GM10847 (cell line): ENCODE results near the gene C1QTNF2.

Source experiments
- POLR2A ChIP-seq: IDR thresholded peaks from 2 replicates; pipeline ENCODE4 v1.6.1; 2011; ENCODE audit not compliant: insufficient read length; ENCODE audit errors: extremely low read depth

C1QTNF2 gene

GRCh38 chr5:160330212-160330611, 40.2 kb downstream of the C1QTNF2 start:
- TF ChIP-seq POLR2A, result no peak

GRCh38 chr5:160327818-160328217, 42.6 kb downstream of the C1QTNF2 start:
- TF ChIP-seq POLR2A, result no peak

DNA sequence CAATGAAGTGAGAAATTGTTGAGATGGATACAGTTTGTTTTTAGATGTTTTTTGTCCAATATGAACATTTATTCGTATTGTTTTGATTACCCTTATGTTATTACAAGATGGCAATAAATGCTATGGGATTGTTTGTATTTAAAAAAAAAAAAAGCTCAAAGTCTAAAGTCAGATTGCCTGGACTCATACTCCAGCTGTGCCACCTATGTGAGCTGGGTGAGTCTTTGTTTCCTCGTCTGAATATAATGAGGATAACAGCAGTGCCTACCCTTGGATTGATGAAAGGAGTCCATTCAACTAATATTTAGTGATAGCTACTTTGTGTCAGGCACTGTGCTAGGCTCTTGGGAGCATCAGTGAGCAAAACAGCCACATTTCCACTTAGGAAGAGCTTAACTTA, 43.4 kb downstream of the C1QTNF2 start:
- no peak for TF ChIP-seq POLR2A

DNA sequence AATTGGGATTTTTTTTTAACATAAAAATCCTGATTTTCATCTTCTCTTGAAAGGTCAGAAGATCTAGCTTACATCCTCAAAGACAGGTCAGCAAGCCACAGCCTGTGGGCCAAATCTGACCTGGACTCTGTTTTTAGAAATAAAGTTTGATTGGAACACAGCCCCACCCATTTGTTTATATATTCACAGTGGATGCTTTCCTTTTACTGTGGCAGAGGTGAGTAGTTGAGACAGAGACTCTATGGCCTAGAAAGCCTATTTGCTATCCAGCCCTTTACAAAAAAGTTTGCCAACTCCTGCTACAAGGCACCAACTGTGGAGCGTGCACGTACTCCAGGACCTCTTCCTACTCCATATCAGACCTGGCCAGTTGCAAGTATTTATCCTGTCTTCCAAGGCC, 44.7 kb downstream of the C1QTNF2 start:
- TF ChIP-seq POLR2A, result no peak

- TF ChIP-seq POLR2A, result no peak
Observed at GRCh38 chr5:160324886-160325285, 45.5 kb downstream of the C1QTNF2 start.

DNA sequence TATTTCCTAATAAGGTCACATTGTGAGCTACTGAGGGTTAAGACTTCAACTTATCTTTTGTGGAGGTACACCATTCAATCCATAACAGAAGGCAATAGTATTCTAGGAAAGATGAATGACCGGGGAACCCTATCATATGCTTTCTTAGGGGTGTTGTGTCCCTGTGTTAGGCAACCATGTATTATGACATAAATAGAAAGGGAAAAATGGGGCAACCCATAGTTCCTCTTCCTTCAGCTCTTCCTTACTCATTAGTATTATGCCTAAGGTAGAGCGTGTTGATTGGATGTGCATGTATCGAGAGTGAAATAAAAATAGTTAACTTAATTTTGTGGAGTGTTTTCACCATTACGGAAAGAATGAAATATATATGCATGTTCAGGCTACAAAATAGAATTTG, 52.0 kb downstream of the C1QTNF2 start:
- TF ChIP-seq POLR2A, result no peak

DNA sequence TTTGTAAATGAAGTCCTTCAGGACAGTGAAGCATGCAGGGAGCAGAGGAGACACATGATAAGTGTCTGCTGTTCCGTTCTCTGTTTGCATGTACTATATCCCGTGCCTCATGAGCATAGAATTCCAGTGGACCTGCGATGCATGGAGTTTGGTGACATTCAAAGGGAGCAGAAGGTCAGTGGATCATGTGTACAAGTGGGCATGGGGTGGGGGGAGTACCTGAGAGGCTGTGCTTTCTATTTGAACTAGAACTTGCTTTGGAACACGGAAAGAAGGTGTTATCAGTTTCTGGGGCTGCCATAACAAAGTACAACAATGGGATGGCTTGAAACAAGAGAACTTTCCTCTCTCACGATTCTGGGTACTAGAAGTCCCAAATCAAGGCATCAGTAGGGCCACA, 53.0 kb downstream of the C1QTNF2 start:
- TF ChIP-seq POLR2A, result no peak

DNA sequence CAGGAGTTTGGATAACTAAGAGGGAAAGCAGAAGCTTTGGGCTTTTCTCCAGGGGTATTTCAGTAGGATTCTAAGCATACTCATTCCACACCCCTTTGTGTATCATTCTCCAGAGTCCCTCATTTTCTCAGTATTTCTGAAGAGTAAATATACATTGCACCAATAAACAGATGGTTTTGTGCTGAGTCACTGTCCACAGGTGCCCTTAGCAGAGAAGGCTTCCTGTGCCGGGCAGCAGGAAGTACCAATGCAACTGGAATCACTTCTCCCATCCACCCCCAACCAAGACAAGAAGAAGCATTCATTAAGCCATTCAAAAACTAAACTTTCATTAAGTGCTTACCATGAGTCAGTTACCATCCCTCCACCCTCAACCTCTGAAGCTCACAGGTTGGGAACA, 54.5 kb downstream of the C1QTNF2 start:
- no peak for TF ChIP-seq POLR2A

- no peak for TF ChIP-seq POLR2A
Observed at GRCh38 chr5:160312960-160313727, 57.3 kb downstream of the C1QTNF2 start.

DNA sequence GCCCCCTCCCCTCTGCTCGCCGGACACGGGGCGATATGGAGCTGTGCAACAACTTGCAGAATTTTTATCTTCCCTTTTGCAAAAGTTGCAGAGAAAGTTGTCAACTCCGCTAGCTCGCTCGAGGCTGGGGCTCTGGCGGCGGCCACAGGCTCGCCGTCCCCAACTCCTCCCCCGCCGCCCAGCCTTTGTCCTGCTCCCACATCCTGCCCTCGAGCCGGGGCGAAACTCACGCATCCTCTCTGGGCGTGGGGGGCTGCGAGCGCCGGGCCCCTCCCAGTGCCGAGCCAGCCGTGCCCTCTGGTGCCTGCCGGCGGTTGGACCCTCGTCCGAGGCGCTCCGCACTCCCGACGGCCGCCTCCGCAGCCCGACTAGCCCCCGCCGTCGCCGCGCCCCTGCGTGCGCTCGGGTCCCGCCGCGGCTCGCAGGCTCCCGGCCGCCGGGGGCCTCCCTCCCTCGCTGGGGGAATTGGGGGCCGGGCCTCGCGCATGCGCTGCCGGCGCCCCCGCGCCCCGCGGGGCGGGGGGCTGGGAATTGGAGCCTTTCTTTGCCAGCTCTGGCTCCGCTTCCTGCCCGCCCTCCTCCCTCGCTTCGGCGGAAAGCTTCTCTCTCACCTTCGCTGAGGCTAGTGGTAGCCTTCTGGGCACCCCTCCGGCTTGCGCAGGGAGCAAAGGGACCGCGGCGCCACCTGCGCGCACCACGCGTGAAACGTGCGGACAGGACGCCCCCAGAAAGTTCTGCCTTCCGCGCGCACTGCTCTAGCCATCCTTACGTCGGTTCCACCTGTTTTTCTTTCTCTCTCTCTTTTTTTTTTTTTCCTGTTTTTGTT, 58.1 kb downstream of the C1QTNF2 start, which contains the start of gene CCNJL:
Gene CCNJL (minus strand): TSS at position 431 of the 826 bp plus-strand sequence. CDS start 641 bp downstream, outside the sequence.
- TF ChIP-seq POLR2A, result no peak

GRCh38 chr5:160311491-160312133, 58.8 kb downstream of the C1QTNF2 start:
- TF ChIP-seq POLR2A, result no peak

DNA sequence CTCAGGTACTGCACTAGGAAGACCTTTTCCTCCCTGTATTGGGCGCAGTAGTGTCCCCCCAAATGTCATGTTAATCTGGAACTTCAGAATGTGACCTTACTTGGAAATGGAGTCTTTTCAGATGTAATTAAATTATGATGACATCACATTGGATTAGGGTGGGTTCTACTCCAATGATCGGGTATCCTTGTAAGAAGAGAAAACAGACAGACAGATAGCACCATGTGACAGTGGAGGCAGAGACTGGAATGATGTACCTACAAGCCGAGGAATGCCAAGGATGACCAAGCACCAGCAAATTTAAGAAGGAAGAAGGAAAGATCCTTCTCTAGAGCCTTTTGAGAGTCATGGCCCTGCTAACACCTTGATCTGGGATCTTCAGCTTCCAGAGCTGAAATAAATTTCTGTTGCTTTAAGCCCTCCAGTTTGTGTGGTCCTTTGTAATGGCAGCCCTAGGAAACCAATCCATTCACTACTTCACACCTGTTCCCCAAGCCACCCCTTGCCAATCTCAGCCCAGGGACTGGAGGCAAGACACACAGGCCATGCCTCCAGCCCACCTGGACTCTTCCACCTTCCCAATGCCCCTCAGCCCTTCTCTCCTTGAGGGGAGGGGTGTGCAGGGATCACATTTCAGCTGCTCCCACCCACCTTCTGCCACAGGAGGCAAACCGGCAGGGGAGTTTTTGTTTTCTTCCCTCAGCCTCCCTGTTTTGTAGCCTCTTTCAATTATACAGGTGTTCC, 59.7 kb downstream of the C1QTNF2 start:
- no peak for TF ChIP-seq POLR2A

DNA sequence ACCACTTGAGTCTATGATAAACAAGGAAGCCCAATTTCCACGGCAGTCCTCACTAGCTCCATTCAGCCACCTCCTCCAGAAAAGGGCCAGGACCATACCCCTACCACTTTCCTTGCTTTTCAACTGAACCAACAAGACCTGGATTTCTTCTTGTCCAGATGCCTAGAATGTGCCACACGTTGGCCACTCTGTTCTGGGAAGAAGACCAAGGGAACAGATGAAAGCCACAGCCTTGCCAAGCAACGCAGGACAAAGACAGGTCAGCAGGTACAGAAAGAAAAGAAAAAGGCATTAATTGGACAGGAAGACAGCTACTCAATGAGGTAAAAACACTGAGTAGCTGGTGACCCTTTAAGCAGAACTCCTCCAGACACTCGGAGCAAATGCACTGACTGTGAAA, 60.3 kb downstream of the C1QTNF2 start:
- TF ChIP-seq POLR2A, result no peak

- no peak for TF ChIP-seq POLR2A
Observed at GRCh38 chr5:160306696-160307095, 63.7 kb downstream of the C1QTNF2 start.

- no peak for TF ChIP-seq POLR2A
Observed at GRCh38 chr5:160305319-160305718, 65.1 kb downstream of the C1QTNF2 start.
